CD4-positive, alpha-beta T cell (primary cell): ENCODE results near the gene WWOX. TPM values are rescaled to one million over a fixed set of nuclear protein-coding genes. Genes with fewer than 3 reads are reported as not detected.

Experiments used
- ATAC-seq: fragments of 200-7000 bp; cut with Tn5 transposase; one replicate; pipeline ENCODE4 v1.10.0; 2022; ENCODE audit warnings: mild to moderate bottlenecking; ENCODE audit not compliant: poor library complexity
- CTCF ChIA-PET: fragments of 350-600 bp; sonication (Branson Sonifier 250); formaldehyde crosslinking; loops from one replicate; lab custom pipeline; 2021; ENCODE audit warnings: antibody characterized with exemption, inconsistent platforms; lab: Charles Lee
- POLR2A ChIA-PET: fragments of 350-600 bp; sonication (Branson Sonifier 250); formaldehyde crosslinking; loops from one replicate; lab custom pipeline; 2021; ENCODE audit warnings: antibody characterized with exemption, inconsistent platforms; lab: Charles Lee
- DNase-seq, 14 experiments: peaks; one replicate each; pipeline ENCODE4 v3.0.0-alpha.2; 2013 to 2020; ENCODE audit warnings: mixed read lengths in 2 of 14
- H3K27ac ChIP-seq, 2 donors: one replicate each; pipeline versions ENCODE4 v1.5.1 to v1.7.0; 2013; ENCODE audit warnings: low read length in 2 of 2, low read depth in 1 of 2, mild to moderate bottlenecking in 1 of 2
- H3K27me3 ChIP-seq, 2 experiments: 1 replicate in 1 of 2; 2 replicates in 1 of 2; pipeline versions ENCODE4 v1.6.1 to v1.7.0; 2013; ENCODE audit warnings: low read length in 2 of 2, control low read depth in 1 of 2, mild to moderate bottlenecking in 1 of 2, moderate library complexity in 1 of 2; ENCODE audit not compliant: insufficient read depth in 2 of 2, control insufficient read depth in 1 of 2
- H3K36me3 ChIP-seq: one replicate; pipeline ENCODE4 v1.6.1; 2013; ENCODE audit warnings: low read length, control low read depth; ENCODE audit not compliant: insufficient read depth
- H3K4me1 ChIP-seq: one replicate; pipeline ENCODE4 v1.6.1; 2013; ENCODE audit warnings: low read length, control low read depth; ENCODE audit not compliant: insufficient read depth
- H3K4me3 ChIP-seq: one replicate; pipeline ENCODE4 v1.5.1; 2013; ENCODE audit warnings: mild to moderate bottlenecking, low read length, moderate library complexity
- H3K9me3 ChIP-seq, 2 experiments: 1 replicate in 1 of 2; 2 replicates in 1 of 2; pipeline versions ENCODE4 v1.6.1 to v1.7.0; 2013; ENCODE audit warnings: low read length in 2 of 2, mild to moderate bottlenecking in 2 of 2, control low read depth in 1 of 2, moderate library complexity in 1 of 2; ENCODE audit not compliant: control insufficient read depth in 1 of 2, insufficient read depth in 1 of 2
- H3K27ac Mint-ChIP-seq: one replicate; pipeline ENCODE4 v1.8.0; 2020; ENCODE audit warnings: mixed read lengths
- H3K27me3 Mint-ChIP-seq: one replicate; pipeline ENCODE4 v1.8.0; 2021; ENCODE audit warnings: mixed read lengths
- H3K36me3 Mint-ChIP-seq: one replicate; pipeline ENCODE4 v1.8.0; 2021; ENCODE audit warnings: low read depth, mixed read lengths
- H3K4me1 Mint-ChIP-seq: one replicate; pipeline ENCODE4 v1.8.0; 2021; ENCODE audit warnings: low read depth, mixed read lengths
- H3K4me3 Mint-ChIP-seq: one replicate; pipeline ENCODE4 v1.8.0; 2020; ENCODE audit warnings: mild to moderate bottlenecking, mixed read lengths
- H3K9me3 Mint-ChIP-seq: one replicate; pipeline ENCODE4 v1.8.0; 2020; ENCODE audit warnings: mixed read lengths
- CTCF ChIP-seq: fragments of 200-600 bp; IDR thresholded peaks from one replicate; pipeline ENCODE4 v1.8.0; 2022; ENCODE audit warnings: antibody characterized with exemption, mild to moderate bottlenecking
- intact Hi-C, 2 experiments: fragments of 100-400 bp; cut with DNase I in 1 of 2; cut with micrococcal nuclease in 1 of 2; formaldehyde crosslinking; loops; one replicate each; pipeline versions ENCODE4 v1.15.1 to v1.9.0; 2023 to 2025; cut with DNase I, micrococcal nuclease
- total RNA-seq, 174 experiments: library from RNA in 2 of 174; stranded (reverse) in 2 of 174; gene quantifications; one replicate each; pipeline ENCODE4 v1.2.3 and lab custom pipeline; 2021 to 2026

The WWOX gene
- total RNA-seq, 2 experiments from 2014 or later = 19.3 to 21.7 TPM

- Histone ChIP-seq H3K27ac (no peak overlapping the region), H3K4me1 (no peaks in the 10 kb centered on the region), H3K27me3 (no peaks in the 10 kb centered on the region), H3K36me3 (no peaks in the 10 kb centered on the region), H3K4me3 (no peak overlapping the region), H3K9me3 (no peaks in the 10 kb centered on the region)
- Mint-ChIP-seq H3K27me3 (no peaks in the 10 kb centered on the region), H3K27ac (no peak overlapping the region), H3K4me3 (no peak overlapping the region), H3K36me3 (no peaks in the 10 kb centered on the region), H3K9me3 (no peaks in the 10 kb centered on the region), H3K4me1 (no peaks in the 10 kb centered on the region)
- intact Hi-C loops = no loop called here
- no peak for TF ChIP-seq CTCF
- POLR2A ChIA-PET = no interaction called here
- ATAC-seq (no peak), DNase-seq (no peak)
- CTCF ChIA-PET = no interaction called here
These were observed 1091.1 kb downstream of the WWOX start for GRCh38 chr16:79190542-79190941.

GRCh38 chr16:79191933-79192332 lies 1092.5 kb downstream of the WWOX start:
- no peak for TF ChIP-seq CTCF
- ChIA-PET CTCF (interaction anchor here (0.9 kb wide), 1 partner anchor 13 kb away, joined by 3 read pairs; no protein-coding TSS in a partner anchor), POLR2A (no interaction called here)
- Histone ChIP-seq H3K27me3 (no peaks in the 10 kb centered on the region), H3K36me3 (no peaks in the 10 kb centered on the region), H3K27ac (no peak overlapping the region), H3K4me1 (no peaks in the 10 kb centered on the region), H3K4me3 (no peak overlapping the region), H3K9me3 (no peaks in the 10 kb centered on the region)
- Mint-ChIP-seq H3K27me3 (no peaks in the 10 kb centered on the region), H3K9me3 (no peaks in the 10 kb centered on the region), H3K4me1 (no peaks in the 10 kb centered on the region), H3K36me3 (no peaks in the 10 kb centered on the region), H3K4me3 (no peak overlapping the region), H3K27ac (no peak overlapping the region)
- ATAC-seq (no peak), DNase-seq (no peak)
- intact Hi-C loops = no loop called here

GRCh38 chr16:79192904-79193303 lies 1093.5 kb downstream of the WWOX start:
- intact Hi-C loops = no loop called here
- H3K4me1 Mint-ChIP-seq = no peaks in the 10 kb centered on the region
- no peak overlapping the region for H3K4me3 Mint-ChIP-seq
- no peaks in the 10 kb centered on the region for H3K27me3 ChIP-seq
- no peaks in the 10 kb centered on the region for H3K9me3 ChIP-seq
- H3K27ac ChIP-seq = no peak overlapping the region
- H3K9me3 Mint-ChIP-seq = no peaks in the 10 kb centered on the region
- H3K27ac Mint-ChIP-seq = no peak overlapping the region
- CTCF ChIA-PET = no interaction called here
- H3K27me3 Mint-ChIP-seq = no peaks in the 10 kb centered on the region
- H3K36me3 Mint-ChIP-seq = no peaks in the 10 kb centered on the region
- no peak overlapping the region for H3K4me3 ChIP-seq
- TF ChIP-seq CTCF = no peak
- no peak for ATAC-seq
- no peaks in the 10 kb centered on the region for H3K36me3 ChIP-seq
- POLR2A ChIA-PET = no interaction called here
- H3K4me1 ChIP-seq = no peaks in the 10 kb centered on the region
- DNase-seq = no peak
